ENCODE data around the gene RNF144A. TPM values are rescaled to one million over a fixed set of nuclear protein-coding genes. Genes with fewer than 3 reads are reported as not detected.

Gene RNF144A, protein sequence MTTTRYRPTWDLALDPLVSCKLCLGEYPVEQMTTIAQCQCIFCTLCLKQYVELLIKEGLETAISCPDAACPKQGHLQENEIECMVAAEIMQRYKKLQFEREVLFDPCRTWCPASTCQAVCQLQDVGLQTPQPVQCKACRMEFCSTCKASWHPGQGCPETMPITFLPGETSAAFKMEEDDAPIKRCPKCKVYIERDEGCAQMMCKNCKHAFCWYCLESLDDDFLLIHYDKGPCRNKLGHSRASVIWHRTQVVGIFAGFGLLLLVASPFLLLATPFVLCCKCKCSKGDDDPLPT
- 10 to 100 TPM; 17.2 to 66.1 TPM for total RNA-seq

DNA sequence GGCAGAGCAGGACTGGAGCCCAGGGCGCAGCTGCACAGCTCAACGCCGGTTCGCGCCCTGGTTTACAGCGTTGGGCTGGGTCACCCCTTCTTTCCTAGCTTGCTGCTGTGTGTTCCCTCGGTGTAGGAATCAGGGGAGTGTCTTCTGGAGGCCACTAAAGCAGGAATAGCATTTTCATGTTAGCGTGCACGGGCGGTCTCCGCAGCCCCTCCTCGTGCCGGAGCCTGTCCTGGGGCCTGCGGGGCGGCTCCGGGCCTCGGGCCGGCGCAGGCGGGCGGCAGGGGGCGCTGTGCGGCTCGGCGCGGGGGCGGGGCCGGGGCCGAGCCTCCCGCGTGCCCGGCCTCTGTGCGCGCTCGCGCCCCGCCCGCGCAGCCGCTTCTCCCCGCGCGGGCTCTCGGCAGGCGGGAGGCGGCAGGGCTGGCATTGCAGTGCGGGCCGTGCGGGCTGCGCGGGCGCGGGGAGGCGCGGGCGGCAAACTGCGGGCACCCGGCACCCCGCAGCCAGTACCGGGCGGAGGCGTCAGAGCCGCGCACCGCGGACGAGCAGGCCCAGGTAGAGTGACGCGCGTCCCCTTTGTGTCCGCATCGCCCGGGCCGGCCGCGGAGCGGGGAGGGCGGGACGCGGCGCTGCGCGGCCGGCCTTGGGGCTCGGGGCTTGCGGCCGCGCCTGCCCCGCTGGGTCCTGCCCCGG lies at the start of gene RNF144A:
Gene RNF144A (plus strand): TSS at position 342 of the 690 bp plus-strand sequence. CDS start 79,515 bp downstream, outside the sequence.
- peak within 1 kb of the TSS; percentile 17 to 60 for H3K27ac Mint-ChIP-seq
- H3K9me3 Mint-ChIP-seq, result no peaks in the 10 kb centered on the region
- H3K27me3 Mint-ChIP-seq, result no peaks in the 10 kb centered on the region
- peaks cover 7% of the 10 kb centered on the region for H3K36me3 Mint-ChIP-seq
- peak; percentile 92 to 93 for ATAC-seq
- peak within 1 kb of the TSS; percentile 81 for H3K4me3 Mint-ChIP-seq
- H3K4me1 Mint-ChIP-seq (ENCODE audit: low read depth in 2 of 2), result peaks cover 46 to 50% of the 10 kb centered on the region in 2 donors
- DNase-seq (ENCODE audit: low spot score), result peak; percentile 84

DNA sequence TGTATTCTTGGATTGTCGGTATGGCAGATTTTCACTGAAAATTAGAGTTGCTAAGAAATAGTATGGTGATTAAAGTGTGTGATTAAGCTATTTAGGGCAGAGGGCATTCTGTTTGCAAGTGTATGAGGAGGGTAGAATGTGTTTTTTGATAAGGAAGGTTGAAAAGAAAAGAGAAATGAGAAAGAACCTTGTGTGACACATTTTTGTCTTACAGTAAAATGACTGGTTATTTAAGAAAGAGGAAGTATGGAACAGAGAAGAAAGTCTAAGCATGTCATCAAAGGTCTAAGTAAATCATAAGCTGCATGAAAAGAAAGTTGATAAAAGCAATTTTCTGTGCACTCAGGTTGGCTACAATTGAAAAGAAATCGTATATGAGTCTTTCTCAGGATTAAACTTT lies 44.8 kb upstream of the RNF144A start:
- DNase-seq (ENCODE audit: low spot score) (no peak), ATAC-seq (no peak)
- peaks cover 0 to 2% of the 10 kb centered on the region in 2 donors for H3K27me3 Mint-ChIP-seq
- no peak overlapping the region for H3K27ac Mint-ChIP-seq
- peaks cover 6% of the 10 kb centered on the region for H3K36me3 Mint-ChIP-seq
- peak overlapping the region; percentile 3 for H3K4me3 Mint-ChIP-seq
- peaks cover 3% of the 10 kb centered on the region for H3K9me3 Mint-ChIP-seq
- peaks cover 3 to 13% of the 10 kb centered on the region in 2 donors for H3K4me1 Mint-ChIP-seq (ENCODE audit: low read depth in 2 of 2)

DNA sequence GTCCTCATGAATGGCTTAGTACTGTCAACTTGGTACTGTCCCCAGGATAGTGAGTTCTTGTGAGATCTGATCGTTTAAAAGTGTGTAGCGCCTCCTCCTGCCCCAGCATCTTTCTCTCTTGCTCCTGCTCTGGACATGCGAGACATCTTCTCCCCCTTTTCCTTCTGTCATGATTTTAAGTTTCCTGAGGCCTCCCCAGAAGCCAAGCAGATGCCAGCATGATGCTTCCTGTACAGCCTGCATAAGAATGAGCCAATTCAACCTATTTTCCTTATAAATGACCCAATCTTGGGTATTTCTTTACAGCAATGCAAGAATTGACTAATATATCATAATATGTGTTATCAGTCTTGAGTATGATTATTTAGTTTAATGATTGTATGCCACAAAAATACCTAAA lies 43.2 kb upstream of the RNF144A start:
- Mint-ChIP-seq H3K27me3 (peaks cover 0 to 2% of the 10 kb centered on the region in 2 donors), H3K9me3 (peaks cover 3% of the 10 kb centered on the region), H3K4me3 (no peak overlapping the region), H3K36me3 (peaks cover 6% of the 10 kb centered on the region), H3K27ac (peak overlapping the region in 1 of 2 donors; percentile 54), H3K4me1 (ENCODE audit: low read depth in 2 of 2) (peaks cover 15 to 29% of the 10 kb centered on the region in 2 donors)
- DNase-seq (ENCODE audit: low spot score) (no peak), ATAC-seq (no peak)

DNA sequence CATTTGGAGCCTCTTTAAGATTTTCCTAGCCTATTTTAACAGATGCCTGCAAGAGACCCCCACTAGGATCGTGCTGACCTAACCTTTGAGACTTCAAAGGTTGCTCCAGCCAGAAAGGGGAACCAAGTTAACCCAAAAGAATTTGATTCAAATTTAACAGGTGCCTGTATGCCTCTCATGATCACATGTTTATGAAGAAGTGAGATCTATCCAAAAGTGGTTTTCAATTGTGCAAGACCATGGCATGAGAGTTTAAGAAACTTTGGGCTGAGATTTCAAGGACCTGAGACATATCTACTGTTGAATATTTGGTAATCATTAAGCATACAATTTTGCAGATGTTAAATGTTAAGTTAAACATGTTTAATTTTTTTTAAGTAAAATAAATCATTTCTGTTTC lies 40.9 kb upstream of the RNF144A start:
- no peak for ATAC-seq
- no peak overlapping the region for H3K4me3 Mint-ChIP-seq
- H3K4me1 Mint-ChIP-seq (ENCODE audit: low read depth in 2 of 2), result peaks cover 30 to 49% of the 10 kb centered on the region in 2 donors
- no peak for DNase-seq (ENCODE audit: low spot score)
- H3K36me3 Mint-ChIP-seq, result peaks cover 6% of the 10 kb centered on the region
- H3K27ac Mint-ChIP-seq, result peak overlapping the region in 1 of 2 donors; percentile 80
- H3K9me3 Mint-ChIP-seq, result peaks cover 3% of the 10 kb centered on the region
- H3K27me3 Mint-ChIP-seq, result peaks cover 0 to 2% of the 10 kb centered on the region in 2 donors

DNA sequence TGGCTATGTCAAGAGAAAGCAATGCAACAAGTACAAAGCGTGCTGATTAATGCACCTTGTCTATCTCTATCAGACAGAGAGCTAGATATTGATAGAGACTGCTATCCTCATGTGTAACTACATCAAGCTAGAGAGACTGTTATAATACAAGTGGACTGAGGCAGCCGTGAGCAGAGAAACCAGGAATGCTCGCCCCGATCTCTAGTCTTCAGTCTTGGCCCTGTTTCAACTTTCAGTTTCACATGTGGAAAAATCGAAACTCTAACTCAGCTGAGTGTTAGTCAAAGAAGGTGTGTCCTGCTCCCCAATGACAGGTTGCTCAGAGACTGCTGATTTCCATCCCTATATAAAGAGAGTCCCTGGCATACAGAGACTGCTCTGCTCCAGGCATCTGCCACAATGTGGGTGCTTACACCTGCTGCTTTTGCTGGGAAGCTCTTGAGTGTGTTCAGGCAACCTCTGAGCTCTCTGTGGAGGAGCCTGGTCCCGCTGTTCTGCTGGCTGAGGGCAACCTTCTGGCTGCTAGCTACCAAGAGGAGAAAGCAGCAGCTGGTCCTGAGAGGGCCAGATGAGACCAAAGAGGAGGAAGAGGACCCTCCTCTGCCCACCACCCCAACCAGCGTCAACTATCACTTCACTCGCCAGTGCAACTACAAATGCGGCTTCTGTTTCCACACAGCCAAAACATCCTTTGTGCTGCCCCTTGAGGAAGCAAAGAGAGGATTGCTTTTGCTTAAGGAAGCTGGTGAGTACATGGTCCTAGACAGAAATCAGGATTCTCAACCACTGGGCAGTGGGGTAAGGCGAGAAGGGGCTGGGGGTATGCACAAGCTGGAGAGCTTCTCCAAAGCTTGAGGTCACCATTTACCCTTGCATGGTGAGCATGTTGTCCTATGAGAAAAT lies 39.6 kb upstream of the RNF144A start, which contains the start of gene RSAD2:
Gene RSAD2 (plus strand): TSS at position 376 of the 903 bp plus-strand sequence. CDS start 24 bp downstream, at position 400.
- H3K9me3 Mint-ChIP-seq, result peaks cover 3% of the 10 kb centered on the region
- H3K27me3 Mint-ChIP-seq, result peaks cover 0 to 2% of the 10 kb centered on the region in 2 donors
- H3K27ac Mint-ChIP-seq, result peak within 1 kb of the TSS; percentile 69 to 80
- peaks cover 30 to 53% of the 10 kb centered on the region in 2 donors for H3K4me1 Mint-ChIP-seq (ENCODE audit: low read depth in 2 of 2)
- ATAC-seq, result peak; percentile 94
- H3K36me3 Mint-ChIP-seq, result peaks cover 6% of the 10 kb centered on the region
- DNase-seq (ENCODE audit: low spot score), result no peak
- H3K4me3 Mint-ChIP-seq, result peak within 1 kb of the TSS; percentile 83

DNA sequence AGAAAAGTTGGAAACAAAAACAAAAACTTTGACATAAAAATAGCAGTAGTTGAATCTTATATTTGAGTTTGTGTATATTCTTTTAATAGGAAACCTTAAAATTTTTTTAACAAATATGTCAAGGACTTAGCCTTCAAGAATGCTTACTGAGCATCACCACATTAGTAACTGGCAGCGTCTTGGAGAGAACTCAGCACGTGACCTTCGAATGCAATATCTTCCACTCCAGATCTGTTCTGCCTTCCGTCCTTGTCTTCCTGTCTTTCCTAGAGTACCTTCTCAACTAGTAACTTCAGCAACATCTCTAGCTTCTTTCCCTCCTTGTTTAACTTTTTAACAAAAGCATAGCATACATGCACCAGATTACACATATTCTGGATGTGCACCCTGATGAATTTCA lies 38.7 kb upstream of the RNF144A start:
- Mint-ChIP-seq H3K4me3 (peak overlapping the region; percentile 74), H3K4me1 (ENCODE audit: low read depth in 2 of 2) (peaks cover 30 to 50% of the 10 kb centered on the region in 2 donors), H3K27ac (peak overlapping the region in 1 of 2 donors; percentile 69), H3K9me3 (peaks cover 3% of the 10 kb centered on the region), H3K36me3 (peaks cover 6% of the 10 kb centered on the region), H3K27me3 (peaks cover 0 to 2% of the 10 kb centered on the region in 2 donors)
- ATAC-seq (no peak), DNase-seq (ENCODE audit: low spot score) (no peak)

DNA sequence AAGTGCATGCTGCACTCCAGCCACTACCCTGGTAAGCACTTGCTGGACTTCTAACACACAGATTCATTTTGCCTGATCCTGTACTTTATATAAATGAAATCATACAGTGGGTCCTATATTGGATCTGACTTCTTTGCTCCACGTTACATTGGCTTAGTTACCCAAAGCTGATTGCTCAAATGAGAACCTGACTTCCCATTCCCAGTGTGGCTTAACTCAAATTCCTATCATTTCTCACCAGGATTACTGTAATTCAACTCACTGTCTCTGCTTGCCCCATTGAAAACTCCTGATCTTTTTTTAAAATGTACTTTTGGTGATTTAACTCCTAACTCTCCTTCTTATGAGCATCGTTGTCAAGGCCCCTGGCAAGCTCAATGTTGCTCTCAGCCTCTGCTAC lies 38.2 kb upstream of the RNF144A start:
- H3K27me3 Mint-ChIP-seq, result peaks cover 0 to 2% of the 10 kb centered on the region in 2 donors
- DNase-seq (ENCODE audit: low spot score) (no peak), ATAC-seq (no peak)
- peaks cover 31 to 52% of the 10 kb centered on the region in 2 donors for H3K4me1 Mint-ChIP-seq (ENCODE audit: low read depth in 2 of 2)
- H3K9me3 Mint-ChIP-seq, result peaks cover 1% of the 10 kb centered on the region
- peaks cover 6% of the 10 kb centered on the region for H3K36me3 Mint-ChIP-seq
- peak overlapping the region; percentile 68 to 69 for H3K27ac Mint-ChIP-seq
- H3K4me3 Mint-ChIP-seq, result peak overlapping the region; percentile 74

DNA sequence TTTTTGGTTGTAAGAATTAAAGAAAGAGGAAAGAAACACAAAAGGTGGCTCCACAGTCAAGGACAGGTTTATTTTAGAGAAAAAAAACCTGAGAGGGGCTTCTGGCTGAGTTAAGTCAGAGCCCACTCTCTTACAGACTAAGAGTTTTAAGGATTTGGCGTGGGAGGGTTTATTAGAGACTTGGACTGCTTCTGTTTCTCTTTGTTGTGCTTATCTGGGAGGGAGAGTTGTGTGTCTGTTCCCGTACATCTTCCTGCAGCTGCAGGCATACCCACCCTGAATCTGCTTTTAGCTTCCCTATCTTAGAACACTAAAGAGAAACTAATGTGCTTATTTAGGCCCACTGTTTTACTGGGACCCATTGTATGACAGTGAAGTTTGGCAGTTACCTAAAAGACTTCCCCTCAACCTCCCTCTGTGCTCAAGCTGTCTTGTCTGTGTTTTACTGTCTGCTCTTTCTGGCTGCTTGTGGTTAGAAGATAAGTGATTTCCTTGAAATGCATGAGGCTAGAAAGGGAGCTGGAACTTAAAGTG lies 36.9 kb upstream of the RNF144A start:
- no peak for DNase-seq (ENCODE audit: low spot score)
- ATAC-seq, result peak in 1 of 2 donors; percentile 62
- Mint-ChIP-seq H3K27ac (peak overlapping the region; percentile 61 to 68), H3K9me3 (no peaks in the 10 kb centered on the region), H3K4me1 (ENCODE audit: low read depth in 2 of 2) (peaks cover 33 to 56% of the 10 kb centered on the region in 2 donors), H3K27me3 (peaks cover 0 to 3% of the 10 kb centered on the region in 2 donors), H3K36me3 (peaks cover 7% of the 10 kb centered on the region), H3K4me3 (peak overlapping the region; percentile 73)

DNA sequence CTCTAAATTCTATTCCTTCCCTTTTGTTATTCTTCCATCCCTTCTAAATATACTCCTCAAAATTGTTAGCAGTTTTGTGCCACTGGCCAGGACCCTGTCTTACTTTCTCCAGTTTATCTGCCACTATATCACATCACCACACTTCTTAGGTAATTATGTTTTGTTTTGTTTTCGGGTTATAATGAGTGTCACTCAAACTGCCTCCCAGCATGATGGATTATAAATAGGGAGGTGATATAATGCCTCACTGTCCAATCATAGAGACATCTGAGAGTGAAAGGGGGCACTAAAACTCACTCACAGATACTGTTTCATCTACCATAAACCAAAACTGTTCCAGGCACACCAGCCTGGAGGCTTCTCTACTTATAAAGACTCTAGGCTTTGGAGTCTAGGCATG lies 36.2 kb upstream of the RNF144A start:
- H3K4me1 Mint-ChIP-seq (ENCODE audit: low read depth in 2 of 2), result peaks cover 33 to 56% of the 10 kb centered on the region in 2 donors
- peak overlapping the region; percentile 73 for H3K4me3 Mint-ChIP-seq
- no peaks in the 10 kb centered on the region for H3K9me3 Mint-ChIP-seq
- no peak for ATAC-seq
- H3K27ac Mint-ChIP-seq, result peak overlapping the region; percentile 36 to 61
- H3K27me3 Mint-ChIP-seq, result peaks cover 0 to 3% of the 10 kb centered on the region in 2 donors
- H3K36me3 Mint-ChIP-seq, result peaks cover 7% of the 10 kb centered on the region
- no peak for DNase-seq (ENCODE audit: low spot score)

DNA sequence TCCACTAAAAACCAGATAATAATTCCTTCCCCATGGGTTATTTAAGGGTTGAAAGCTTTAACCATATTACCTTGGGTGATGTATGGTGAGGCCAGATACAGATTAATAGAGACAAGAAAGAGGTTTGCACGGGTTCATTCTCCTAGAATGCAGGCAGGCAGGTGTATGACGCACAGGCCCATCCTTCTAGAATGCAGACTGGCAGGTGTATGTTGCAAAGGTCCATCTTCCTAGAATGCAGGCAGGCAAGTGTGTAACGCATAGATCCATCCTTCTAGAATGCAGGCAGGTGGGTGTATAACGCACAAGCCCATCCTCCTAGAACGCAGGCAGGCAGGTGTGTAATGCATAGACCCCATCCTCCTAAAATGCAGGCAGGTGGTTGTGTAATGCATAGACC lies 35.7 kb upstream of the RNF144A start:
- Mint-ChIP-seq H3K36me3 (peaks cover 7% of the 10 kb centered on the region), H3K4me3 (peak overlapping the region; percentile 73), H3K27ac (peak overlapping the region; percentile 36 to 61), H3K9me3 (no peaks in the 10 kb centered on the region), H3K4me1 (ENCODE audit: low read depth in 2 of 2) (peaks cover 33 to 56% of the 10 kb centered on the region in 2 donors), H3K27me3 (peaks cover 0 to 3% of the 10 kb centered on the region in 2 donors)
- DNase-seq (ENCODE audit: low spot score), result no peak
- no peak for ATAC-seq

DNA sequence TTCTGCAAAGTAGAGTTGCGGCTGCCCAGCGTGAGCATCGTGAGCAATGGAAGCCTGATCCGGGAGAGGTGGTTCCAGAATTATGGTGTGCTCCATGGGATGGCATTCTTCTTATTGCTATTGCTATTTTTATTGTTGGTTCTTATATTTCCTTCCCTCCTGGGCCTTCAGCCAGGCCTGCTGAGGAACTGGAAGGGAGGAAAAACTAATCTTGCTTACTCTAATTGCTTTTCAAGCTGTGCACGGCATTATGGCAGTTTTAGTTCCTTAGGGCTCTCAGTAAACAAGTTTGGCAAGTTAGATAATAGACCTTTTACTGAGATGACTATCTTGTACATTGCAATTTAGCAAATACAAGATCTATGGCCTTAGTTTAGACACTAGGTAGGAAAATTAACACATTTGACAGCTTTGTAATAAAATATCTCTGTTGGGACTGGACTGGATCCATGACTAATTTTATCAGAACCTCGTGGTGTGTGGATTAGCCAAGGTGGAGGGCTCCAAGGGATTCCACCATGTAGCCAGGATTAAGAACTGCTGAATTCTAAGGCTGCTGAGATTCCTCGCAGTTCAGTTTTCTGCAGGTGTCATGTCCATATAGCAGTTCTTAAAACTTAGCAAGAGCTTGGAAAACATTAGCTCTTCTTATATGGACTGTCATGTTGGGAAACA lies 33.6 kb upstream of the RNF144A start:
- H3K4me1 Mint-ChIP-seq (ENCODE audit: low read depth in 2 of 2), result peaks cover 21 to 41% of the 10 kb centered on the region in 2 donors
- H3K27me3 Mint-ChIP-seq, result peaks cover 0 to 3% of the 10 kb centered on the region in 2 donors
- H3K9me3 Mint-ChIP-seq, result no peaks in the 10 kb centered on the region
- no peak overlapping the region for H3K4me3 Mint-ChIP-seq
- ATAC-seq (no peak), DNase-seq (ENCODE audit: low spot score) (no peak)
- no peak overlapping the region for H3K27ac Mint-ChIP-seq
- peaks cover 7% of the 10 kb centered on the region for H3K36me3 Mint-ChIP-seq

DNA sequence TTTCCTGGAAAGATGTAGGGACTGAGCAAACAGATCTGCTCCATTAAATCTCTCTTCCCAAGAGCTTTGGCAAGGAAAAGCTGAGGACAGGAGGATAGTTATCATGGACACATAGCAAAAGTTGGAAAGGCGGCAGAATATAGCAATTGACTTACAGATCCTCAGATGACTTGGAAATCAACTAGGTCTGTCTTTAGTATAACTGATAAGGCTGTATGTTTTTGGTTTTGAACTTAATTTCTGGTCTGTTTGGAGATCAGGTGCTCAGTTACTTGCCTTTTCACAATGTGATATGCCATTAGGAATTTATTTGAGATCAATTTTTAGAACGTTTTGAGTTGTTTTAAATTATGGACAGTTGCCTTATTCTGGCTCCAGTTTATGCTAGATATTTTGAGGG lies 31.7 kb upstream of the RNF144A start:
- H3K27ac Mint-ChIP-seq, result no peak overlapping the region
- peaks cover 7% of the 10 kb centered on the region for H3K36me3 Mint-ChIP-seq

More for the DNA sequence above, 31.7 kb upstream of the RNF144A start:
- Mint-ChIP-seq H3K27me3 (peaks cover 0 to 3% of the 10 kb centered on the region in 2 donors), H3K4me1 (ENCODE audit: low read depth in 2 of 2) (peaks cover 9 to 23% of the 10 kb centered on the region in 2 donors), H3K4me3 (no peak overlapping the region), H3K9me3 (no peaks in the 10 kb centered on the region)
- ATAC-seq (no peak), DNase-seq (ENCODE audit: low spot score) (no peak)

All from natural killer cell treated with Interleukin-12 subunit alpha and Interleukin-12 subunit beta and Interleukin-15 and Interleukin-18, amount 100 ng/mL, for 72 hours (primary cell).